GM12874 (cell line): ENCODE results near the gene DHX16.

ENCODE experiments used
- CTCF ChIP-seq: IDR thresholded peaks from 2 replicates; pipeline ENCODE4 v1.5.1; 2011; ENCODE audit warnings: low read depth, mild to moderate bottlenecking, control low read depth, low read length, moderate library complexity; ENCODE audit not compliant: insufficient read depth

DHX16 gene

GRCh38 chr6:30672445-30673253 lies at the start of gene DHX16:
Gene DHX16 (minus strand): TSS chr6:30673006. CDS start chr6:30672841, 165 bp downstream.
- peak; percentile 77 for TF ChIP-seq CTCF

GRCh38 chr6:30721198-30722024 lies 48.6 kb upstream of the DHX16 start:
- peak; percentile 45 for TF ChIP-seq CTCF

- no peak for TF ChIP-seq CTCF
These were observed 48.0 kb upstream of the DHX16 start for GRCh38 chr6:30720738-30721197.

- TF ChIP-seq CTCF = no peak
These were observed 47.3 kb upstream of the DHX16 start, which contains the start of gene TUBB for GRCh38 chr6:30719791-30720737. Gene TUBB (plus strand): TSS chr6:30720352. CDS start chr6:30720507, 155 bp downstream.

- TF ChIP-seq CTCF = no peak
These were observed 46.5 kb upstream of the DHX16 start for GRCh38 chr6:30719356-30719755.

- no peak for TF ChIP-seq CTCF
These were observed 44.5 kb upstream of the DHX16 start, which contains the start of gene MDC1 for GRCh38 chr6:30717129-30717844. Gene MDC1 (minus strand): TSS chr6:30717281. CDS start chr6:30715175, 2,106 bp downstream.
